ENCODE data around the gene DSG3.

- TF ChIP-seq CTCF (IDR thresholded peaks at IDR 0.05) (no peak), POLR2A (IDR thresholded peaks at IDR 0.05) (no peak)
Observed at GRCh38 chr18:31484461-31484860, 36.9 kb downstream of the DSG3 start.
